GM12891 (cell line): ENCODE results near the gene PCNT.

Experiments
- PAX5 ChIP-seq: IDR thresholded peaks from 2 replicates; pipeline ENCODE4 v1.6.1; 2011; ENCODE audit warnings: low read length, moderate library complexity, mild to moderate bottlenecking; ENCODE audit not compliant: insufficient read depth, severe bottlenecking
- POLR2A ChIP-seq: IDR thresholded peaks from 2 replicates; pipeline ENCODE4 v1.6.1; 2011; ENCODE audit warnings: low read depth, low read length, control low read depth
- POLR2AphosphoS5 ChIP-seq: IDR thresholded peaks from 2 replicates; pipeline ENCODE4 v1.6.1; 2011; ENCODE audit warnings: low read depth, low read length, control low read depth
- POU2F2 ChIP-seq: IDR thresholded peaks from 2 replicates; pipeline ENCODE4 v1.6.1; 2011; ENCODE audit warnings: low read depth, mild to moderate bottlenecking, control low read depth, low read length, moderate library complexity
- SPI1 ChIP-seq: IDR thresholded peaks from 2 replicates; pipeline ENCODE4 v1.6.1; 2011; ENCODE audit warnings: low read depth, low read length, control low read depth
- TAF1 ChIP-seq: IDR thresholded peaks from 2 replicates; pipeline ENCODE4 v1.6.1; 2011; ENCODE audit warnings: low read depth, low read length, control low read depth

DNA sequence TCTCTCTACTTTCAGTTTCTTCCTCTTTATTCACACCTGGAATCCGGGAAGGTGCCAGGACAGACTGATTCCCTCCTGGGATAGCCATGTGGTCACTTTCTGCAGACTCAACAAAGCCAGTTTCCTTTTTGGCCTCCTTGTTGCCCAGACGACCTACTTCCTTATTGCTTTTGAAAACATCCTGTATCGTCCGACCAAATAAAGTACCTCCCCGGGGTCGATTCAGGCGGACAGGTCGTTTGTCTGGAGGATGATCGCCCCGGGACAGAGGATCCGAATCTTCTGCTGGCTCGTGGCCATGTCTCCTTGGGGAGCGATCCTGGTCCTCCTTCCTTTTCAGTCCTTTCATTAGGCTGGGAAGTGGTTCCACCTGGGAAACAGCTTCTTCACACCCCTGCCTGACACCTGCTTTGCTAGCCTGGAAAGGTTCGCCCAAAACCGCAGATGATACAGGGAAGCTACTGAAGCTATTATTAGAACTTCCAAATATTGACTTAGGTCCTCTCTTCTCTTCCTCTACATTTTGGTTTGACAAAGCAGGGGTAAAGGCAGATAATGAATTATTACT lies 39.8 kb upstream of the PCNT start:
- TF ChIP-seq TAF1: no peak
- TF ChIP-seq POLR2AphosphoS5: no peak
- TF ChIP-seq POLR2A: no peak
- TF ChIP-seq SPI1: no peak
- TF ChIP-seq PAX5: no peak
- TF ChIP-seq POU2F2: no peak
